Measurements from ENCODE around the gene TSPOAP1. TPM values are rescaled to one million over a fixed set of nuclear protein-coding genes. Genes with fewer than 3 reads are reported as not detected.
A peak's percentile ranks its signal among the peaks of the same experiment; 100 is the strongest.

TSPOAP1 gene
- total and polyA plus RNA-seq, 10 of the 15 experiments (the other 5 are each of a cell fraction or from before 2014, with no cell fraction given) = 0.58 to 16.4 (median 4.2) TPM; not detected in 1

GRCh38 chr17:58331815-58332777, 3.5 kb upstream of the TSPOAP1 start (continued):
- TF ChIP-seq ZNF592 (IDR thresholded peaks at IDR 0.05) = peak; percentile 62; the same call in 1 of the 2 replicates
- TF ChIP-seq SUZ12 (IDR thresholded peaks at IDR 0.05; ENCODE audit: unreplicated experiment) = no peak
- TF ChIP-seq FOXK2 (IDR thresholded peaks at IDR 0.05) = no peak
- peak; percentile 47 for TF ChIP-seq PBX3 (IDR thresholded peaks at IDR 0.05; ENCODE audit: insufficient replicate concordance, low read depth, low read length)
- TF ChIP-seq SIN3A (IDR thresholded peaks at IDR 0.05; ENCODE audit: low read depth, low read length) = peak; percentile 69; the same call in 1 of the 2 replicates
- 0 out of 2 replicates have a peak, but pooled peaks have one; percentile 87 for TF ChIP-seq ZNF207 (IDR thresholded peaks at IDR 0.05; ENCODE audit: borderline replicate concordance)
- peak; percentile 94 for TF ChIP-seq KLF5 (IDR thresholded peaks at IDR 0.05; ENCODE audit: partially characterized antibody)
- TF ChIP-seq REST (IDR thresholded peaks at IDR 0.05; ENCODE audit: low read depth, low read length) = peak; percentile 70
- TF ChIP-seq ZSCAN29 (IDR thresholded peaks at IDR 0.05) = 0 out of 2 replicates have a peak, but pooled peaks have one; percentile 3
- TF ChIP-seq ATF3 (IDR thresholded peaks at IDR 0.05; ENCODE audit: borderline replicate concordance, extremely low read depth, low read depth, low read length) = peak; percentile 79; the same call in 1 of the 2 replicates
- no peak for TF ChIP-seq KDM1A (IDR thresholded peaks at IDR 0.05; ENCODE audit: borderline replicate concordance)
- TF ChIP-seq USF2 (IDR thresholded peaks at IDR 0.05; ENCODE audit: borderline replicate concordance, low read depth, low read length) = peak; percentile 92
- TF ChIP-seq MYB (IDR thresholded peaks at IDR 0.05; ENCODE audit: borderline replicate concordance, low read depth, low read length) = peak; percentile 85; the same call in 1 of the 2 replicates
- TF ChIP-seq YBX1 (IDR thresholded peaks at IDR 0.05) = no peak
- peak; percentile 90 for TF ChIP-seq BACH1 (IDR thresholded peaks at IDR 0.05; ENCODE audit: borderline replicate concordance)
- peak; percentile 99 for TF ChIP-seq ZBED1 (IDR thresholded peaks at IDR 0.05; ENCODE audit: borderline replicate concordance)
- TF ChIP-seq SUPT20H (IDR thresholded peaks at IDR 0.05; ENCODE audit: borderline replicate concordance, control insufficient read depth, low read depth, low read length) = no peak
- TF ChIP-seq SMARCA5 (IDR thresholded peaks at IDR 0.05) = peak; percentile 53

Measured in GM12878 (cell line).